Prostate gland (tissue), 1 donor: ENCODE data around the gene CADPS.

Experiments used
- POLR2A ChIP-seq: fragments of 450-650 bp; IDR thresholded peaks from one replicate; pipeline ENCODE4 v1.6.1; 2016; ENCODE audit warnings: antibody characterized with exemption, mild to moderate bottlenecking
- POLR2AphosphoS5 ChIP-seq: sonication (generic); formaldehyde crosslinking; IDR thresholded peaks from one replicate; pipeline ENCODE4 v1.6.1; 2017; ENCODE audit warnings: antibody characterized with exemption

DNA sequence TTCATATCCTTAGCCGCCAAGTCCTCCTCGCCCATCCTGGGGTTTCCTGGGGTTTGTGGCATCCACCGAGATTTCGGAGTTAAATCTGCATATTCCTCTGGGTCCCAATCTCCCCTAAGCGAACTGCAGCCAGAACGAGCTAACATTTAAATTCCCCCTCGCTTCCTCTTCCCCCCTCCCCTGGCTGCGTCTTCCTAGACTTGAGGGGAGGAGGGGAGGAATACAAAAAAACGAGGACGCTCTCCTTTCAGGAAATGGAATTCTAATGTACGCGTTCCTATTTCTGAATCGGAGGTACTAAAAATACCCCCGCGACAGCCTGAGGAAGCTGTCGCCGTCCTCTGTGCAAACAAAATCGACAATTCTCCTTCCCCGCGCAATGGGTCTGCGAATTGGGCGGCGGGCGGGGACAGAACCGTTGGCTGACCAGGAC is 507.4 kb downstream of the CADPS start:
- TF ChIP-seq POLR2A (no peak), POLR2AphosphoS5 (no peak)
